IPS DF 4.7 (cell line): Measurements from ENCODE around the gene HEPHL1.
"Not testable (repeated sequence)": the region's sequence is repeated elsewhere in the genome, so short reads cannot be mapped to it uniquely, and the experiment has no call there.

ENCODE experiments used
- DNase-seq: peaks from one replicate; pipeline ENCODE4 v3.0.0-alpha.2; 2013; ENCODE audit warnings: low spot score; ENCODE audit errors: extremely low read depth

The HEPHL1 gene

DNA sequence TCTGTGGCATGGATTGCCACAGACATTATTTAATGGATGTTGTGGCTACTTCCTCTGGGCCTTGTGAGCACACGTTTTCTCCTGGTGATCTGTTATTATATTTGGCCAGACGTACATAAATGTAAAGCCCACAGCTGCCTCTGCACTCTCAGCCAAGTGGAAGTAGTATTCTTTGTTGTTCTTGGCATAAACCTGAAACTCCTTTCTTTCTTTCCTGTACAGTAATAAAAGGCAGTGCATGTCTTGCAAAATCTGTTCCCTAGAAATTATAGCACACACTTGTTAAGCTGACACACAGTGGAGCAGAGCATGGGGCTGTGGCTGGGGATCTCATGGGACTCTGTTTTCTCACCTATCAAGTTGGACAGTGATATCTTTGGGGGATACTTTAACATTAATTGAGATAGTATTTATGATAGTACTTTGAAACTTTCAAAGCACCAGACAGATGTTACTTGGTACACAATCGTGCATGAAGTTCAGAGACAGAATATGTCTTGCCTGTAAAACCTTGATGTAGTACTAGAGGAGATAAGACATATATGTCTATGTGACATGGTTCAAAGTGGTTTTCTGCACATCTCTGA, 128.4 kb downstream of the HEPHL1 start:
- DNase-seq = no peak

DNA sequence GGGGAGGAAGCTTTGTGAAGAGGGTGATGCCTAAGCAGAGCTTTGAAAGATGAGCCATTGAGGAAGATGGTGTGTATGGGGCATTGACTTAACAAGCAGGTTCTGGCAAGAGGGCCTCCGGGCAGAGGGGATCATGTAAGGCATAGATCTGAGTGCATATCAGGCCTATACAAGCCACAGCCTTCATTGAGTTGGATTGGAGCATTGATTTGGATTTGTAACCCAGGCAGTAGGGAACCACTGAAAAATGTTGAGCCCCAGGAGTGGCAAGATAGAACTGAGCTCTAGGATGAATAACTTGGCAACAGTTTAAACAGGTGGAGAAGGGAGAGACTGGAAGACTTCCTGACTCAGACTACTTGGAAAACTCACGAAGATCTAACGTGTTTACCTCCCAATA, 128.9 kb downstream of the HEPHL1 start:
- DNase-seq = no peak

DNA sequence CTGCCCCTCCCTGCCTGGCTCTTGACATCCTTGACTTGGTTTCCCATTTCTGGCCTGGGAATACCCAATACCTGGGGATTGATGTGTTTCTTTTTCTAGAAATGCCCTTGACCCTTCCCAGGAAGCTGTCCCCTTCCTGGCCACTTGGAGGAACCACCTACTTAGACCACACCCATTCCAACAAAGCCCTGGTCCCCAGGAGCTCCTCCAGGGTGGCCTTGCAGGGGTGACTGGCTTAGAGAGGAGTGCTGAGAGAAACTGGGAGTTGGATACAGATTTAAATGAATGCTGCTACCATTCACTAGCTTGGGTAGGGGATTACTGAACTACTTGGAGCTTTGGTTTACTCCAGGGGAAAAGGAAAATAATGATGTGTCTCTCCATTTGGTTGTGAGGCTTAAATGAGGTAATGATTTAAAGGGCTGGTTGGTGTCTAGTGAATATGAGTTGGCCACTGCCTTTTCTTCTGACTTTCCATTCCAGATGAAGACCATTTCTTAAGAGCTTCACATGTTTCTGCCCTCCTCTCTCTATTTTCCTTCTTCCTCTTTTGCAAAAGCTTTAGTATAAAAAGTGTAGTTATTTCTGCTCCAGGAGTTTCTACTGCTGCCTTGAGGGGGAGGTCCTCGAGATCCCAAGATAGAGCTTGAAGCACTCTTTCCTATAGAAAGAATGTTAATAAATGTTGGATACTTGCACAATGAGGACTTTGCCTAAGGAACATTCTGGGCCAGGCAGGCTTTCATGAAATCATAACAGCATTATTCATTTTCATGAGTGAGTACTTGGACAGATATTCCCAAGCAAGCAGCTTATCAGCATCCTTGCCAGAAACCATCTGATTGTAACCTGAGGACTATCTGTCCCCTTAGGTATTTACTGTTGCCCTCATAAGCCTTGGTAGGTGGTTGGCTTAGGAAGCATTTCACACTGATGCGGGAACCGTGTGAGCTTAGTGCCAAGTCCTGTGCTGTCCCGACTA, 129.8 kb downstream of the HEPHL1 start:
- no peak for DNase-seq

DNA sequence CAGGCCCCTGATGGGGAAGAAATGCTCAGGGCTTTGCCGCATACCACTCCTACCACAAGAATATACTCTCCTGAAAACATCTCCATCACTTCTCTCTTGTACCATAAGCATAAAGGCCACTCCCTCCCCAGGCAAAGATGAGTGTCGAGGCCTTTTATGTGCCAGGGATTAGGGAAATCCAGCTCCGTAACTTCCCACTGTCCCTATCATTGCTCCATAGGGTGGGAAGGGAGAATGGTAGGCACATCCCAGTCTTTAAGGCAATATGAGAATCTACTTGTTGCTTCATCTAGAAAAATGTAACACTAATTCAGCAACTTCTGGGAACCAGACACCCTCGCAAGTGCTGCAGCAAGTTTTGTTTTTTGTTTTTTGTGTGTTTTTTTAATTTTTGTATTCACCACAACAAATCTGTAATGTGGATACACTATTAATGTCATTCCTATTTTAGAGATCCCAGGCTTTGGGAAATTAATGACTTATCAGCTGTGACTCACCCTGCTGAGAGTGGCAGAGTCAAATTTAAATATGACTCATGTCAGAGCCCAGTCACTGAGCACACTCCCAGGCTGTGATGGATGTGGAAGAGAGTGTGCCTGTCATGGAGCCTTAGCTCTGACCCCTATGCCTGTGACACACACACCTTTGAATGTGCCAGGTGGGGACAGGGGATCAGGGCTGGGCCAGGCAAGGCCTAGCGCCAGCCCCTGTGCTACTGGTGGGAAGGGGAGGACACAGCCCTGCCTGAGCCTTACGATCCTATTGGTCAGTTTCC, 130.9 kb downstream of the HEPHL1 start:
- DNase-seq = no peak

DNA sequence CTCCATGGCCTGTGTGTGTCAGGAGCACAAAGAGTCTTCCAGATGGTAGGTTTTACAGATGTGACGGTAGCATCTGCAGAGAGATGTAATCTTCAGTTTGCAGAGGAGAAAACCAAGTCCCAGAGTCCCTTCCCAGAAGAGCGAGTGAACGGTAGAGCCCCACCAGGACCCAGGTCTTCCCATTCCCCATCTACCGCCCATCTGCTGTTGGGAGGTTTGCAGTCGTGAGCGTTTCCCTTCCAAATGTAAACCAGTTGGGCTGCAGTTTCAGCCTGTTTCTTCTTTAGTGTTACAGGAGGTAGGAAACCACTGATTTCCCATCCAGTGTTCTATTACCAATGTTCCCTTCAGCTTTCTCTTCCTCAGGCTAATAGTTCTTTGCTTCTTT, 131.5 kb downstream of the HEPHL1 start:
- no peak for DNase-seq

DNA sequence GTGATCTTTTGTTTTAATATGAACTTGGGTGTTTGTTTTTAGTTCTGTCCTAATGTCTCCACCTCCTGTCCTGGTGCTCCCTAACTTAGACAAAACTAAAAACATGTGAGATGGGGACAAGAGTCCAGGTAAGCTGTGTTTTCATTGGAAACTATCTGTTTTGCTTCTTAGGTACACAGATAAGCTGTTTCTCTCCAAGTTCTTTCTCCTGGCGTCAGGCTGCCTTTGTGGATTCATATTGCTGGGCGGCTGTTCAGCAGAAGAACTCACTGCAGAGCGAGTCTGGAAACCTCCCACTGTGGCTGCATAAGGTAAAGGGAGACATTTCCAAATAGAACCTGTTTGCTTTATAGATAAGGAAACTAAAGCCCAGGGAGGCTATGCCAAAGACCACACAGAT, 132.2 kb downstream of the HEPHL1 start:
- DNase-seq = no peak

DNA sequence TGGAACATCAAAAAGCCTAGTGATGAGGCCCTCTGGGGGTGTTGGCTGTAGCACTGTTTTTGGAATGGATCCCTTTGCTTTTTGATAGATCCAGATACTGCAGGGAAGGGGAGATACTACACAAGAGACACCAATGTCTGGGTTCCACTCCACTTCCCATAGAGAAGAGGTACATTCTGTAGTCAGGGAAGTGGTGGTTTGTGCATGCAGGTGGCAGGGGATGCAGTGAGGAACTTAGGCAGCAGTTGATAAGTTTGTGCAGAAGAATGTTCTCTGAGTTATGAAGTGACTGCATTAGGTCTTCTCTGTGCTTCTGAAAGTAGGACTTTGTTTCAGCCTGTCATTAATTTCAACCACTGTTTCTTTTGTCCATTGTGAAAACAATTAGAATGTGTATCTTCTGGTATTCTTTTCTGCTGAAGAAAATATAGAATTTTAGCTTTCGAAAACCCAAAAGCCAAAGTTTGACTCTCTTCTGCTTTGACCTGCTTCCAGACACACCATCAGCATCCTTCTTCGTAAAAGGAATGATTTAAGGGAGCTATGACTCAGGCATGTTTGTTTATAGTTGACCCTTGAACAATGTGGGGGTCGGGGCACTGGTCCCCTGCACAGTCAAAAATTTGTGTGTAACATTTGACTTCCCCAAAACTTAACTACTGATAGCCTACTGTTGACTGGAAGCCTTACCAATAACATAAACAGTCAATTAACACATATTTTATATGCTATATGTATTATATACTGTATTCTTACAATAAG, 133.1 kb downstream of the HEPHL1 start:
- no peak for DNase-seq

DNA sequence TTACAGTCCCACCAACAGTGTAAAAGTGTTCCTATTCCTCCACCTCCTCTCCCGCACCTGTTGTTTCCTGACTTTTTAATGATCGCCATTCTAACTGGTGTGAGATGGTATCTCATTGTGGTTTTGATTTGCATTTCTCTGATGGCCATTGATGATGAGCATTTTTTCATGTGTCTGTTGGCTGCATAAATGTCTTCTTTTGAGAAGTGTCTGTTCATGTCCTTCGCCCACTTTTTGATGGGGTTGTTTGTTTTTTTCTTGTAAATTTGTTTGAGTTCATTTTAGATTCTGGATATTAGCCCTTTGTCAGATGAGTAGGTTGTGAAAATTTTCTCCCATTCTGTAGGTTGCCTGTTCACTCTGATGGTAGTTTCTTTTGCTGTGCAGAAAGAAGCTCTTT, 136.2 kb downstream of the HEPHL1 start:
- not testable (repeated sequence) for DNase-seq
